Gastroesophageal sphincter (tissue), 3 donors: Measurements from ENCODE around the gene ERBB4.

Experiments
- POLR2A ChIP-seq, 2 donors: fragments of 450-650 bp; IDR thresholded peaks; one replicate each; pipeline ENCODE4 v1.6.1; 2017; ENCODE audit warnings: antibody characterized with exemption in 2 of 2, mild to moderate bottlenecking in 2 of 2, moderate library complexity in 1 of 2
- POLR2AphosphoS5 ChIP-seq: sonication (generic); formaldehyde crosslinking; IDR thresholded peaks from one replicate; pipeline ENCODE4 v1.6.1; 2017; ENCODE audit warnings: antibody characterized with exemption
- TF ChIP-seq, protein P1 (sequence below), 4 experiments: fragments of 200-600 bp in 2 of 4; fragments of 450-650 bp in 2 of 4; sonication (generic) in 1 of 4; IDR thresholded peaks; one replicate each; pipeline ENCODE4 v1.5.1; 2017 to 2019; ENCODE audit warnings: antibody characterized with exemption in 4 of 4, mild to moderate bottlenecking in 2 of 4, moderate library complexity in 2 of 4

DNA sequence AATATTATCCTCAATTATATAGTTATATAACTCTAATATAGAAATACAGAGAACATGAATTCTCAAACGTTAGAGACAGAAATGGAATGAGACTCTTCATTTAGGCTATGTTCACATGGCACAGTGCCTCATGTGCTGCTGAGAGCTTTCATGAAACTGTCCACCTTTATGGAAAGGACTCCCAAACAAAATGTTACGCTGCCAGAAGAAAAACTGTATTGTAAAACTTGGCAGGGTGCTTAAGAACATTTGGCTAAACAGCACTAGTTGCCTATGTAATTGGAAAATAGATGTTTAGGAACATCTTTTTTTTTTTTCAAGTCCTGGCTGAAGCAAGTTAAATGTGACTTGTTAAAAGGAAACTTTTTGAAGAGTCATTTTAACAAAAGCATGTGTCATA lies 396.0 kb downstream of the ERBB4 start:
- TF ChIP-seq POLR2A (IDR thresholded peaks at IDR 0.05), result no peak
- TF ChIP-seq, protein P1, sequence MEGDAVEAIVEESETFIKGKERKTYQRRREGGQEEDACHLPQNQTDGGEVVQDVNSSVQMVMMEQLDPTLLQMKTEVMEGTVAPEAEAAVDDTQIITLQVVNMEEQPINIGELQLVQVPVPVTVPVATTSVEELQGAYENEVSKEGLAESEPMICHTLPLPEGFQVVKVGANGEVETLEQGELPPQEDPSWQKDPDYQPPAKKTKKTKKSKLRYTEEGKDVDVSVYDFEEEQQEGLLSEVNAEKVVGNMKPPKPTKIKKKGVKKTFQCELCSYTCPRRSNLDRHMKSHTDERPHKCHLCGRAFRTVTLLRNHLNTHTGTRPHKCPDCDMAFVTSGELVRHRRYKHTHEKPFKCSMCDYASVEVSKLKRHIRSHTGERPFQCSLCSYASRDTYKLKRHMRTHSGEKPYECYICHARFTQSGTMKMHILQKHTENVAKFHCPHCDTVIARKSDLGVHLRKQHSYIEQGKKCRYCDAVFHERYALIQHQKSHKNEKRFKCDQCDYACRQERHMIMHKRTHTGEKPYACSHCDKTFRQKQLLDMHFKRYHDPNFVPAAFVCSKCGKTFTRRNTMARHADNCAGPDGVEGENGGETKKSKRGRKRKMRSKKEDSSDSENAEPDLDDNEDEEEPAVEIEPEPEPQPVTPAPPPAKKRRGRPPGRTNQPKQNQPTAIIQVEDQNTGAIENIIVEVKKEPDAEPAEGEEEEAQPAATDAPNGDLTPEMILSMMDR (IDR thresholded peaks at IDR 0.05), result no peak
- TF ChIP-seq POLR2AphosphoS5, result no peak
